HEK293T (cell line): ENCODE measurements around the gene THTPA.
"Not testable (repeated sequence)": the region's sequence is repeated elsewhere in the genome, so short reads cannot be mapped to it uniquely, and the experiment has no call there.

Experiments used
- CTBP1 ChIP-seq: fragments of 450-650 bp; IDR thresholded peaks from 2 replicates; pipeline ENCODE4 v1.6.1; 2016; ENCODE audit warnings: borderline replicate concordance
- ELF4 ChIP-seq: fragments of 450-650 bp; IDR thresholded peaks from 2 replicates; pipeline ENCODE4 v1.6.1; 2017; ENCODE audit warnings: antibody characterized with exemption
- TARDBP ChIP-seq: fragments of 450-650 bp; IDR thresholded peaks from 2 replicates; pipeline ENCODE4 v1.6.1; 2016

GRCh38 chr14:23609411-23610089 is 53.5 kb downstream of the THTPA start:
- TF ChIP-seq ELF4, CTBP1, TARDBP: not testable (repeated sequence)
